Mesothelial cell of epicardium (in vitro differentiated cells): ENCODE data around the gene PEAR1. TPM values are rescaled to one million over a fixed set of nuclear protein-coding genes. Genes with fewer than 3 reads are reported as not detected.

Source experiments
- DNase-seq, 2 experiments: peaks; one replicate each; pipeline ENCODE4 v3.0.0; 2021; ENCODE audit warnings: low spot score in 2 of 2; ENCODE audit not compliant: unreplicated experiment in 2 of 2
- H3K27ac Mint-ChIP-seq: 2 replicates; pipeline ENCODE4 v1.8.0; 2021; ENCODE audit warnings: mixed read lengths
- H3K27me3 Mint-ChIP-seq: 2 replicates; pipeline ENCODE4 v1.8.0; 2021; ENCODE audit warnings: low read depth, mixed read lengths
- H3K36me3 Mint-ChIP-seq: 2 replicates; pipeline ENCODE4 v1.8.0; 2021; ENCODE audit warnings: mixed read lengths
- H3K4me1 Mint-ChIP-seq: 2 replicates; pipeline ENCODE4 v1.8.0; 2021; ENCODE audit warnings: mixed read lengths
- H3K4me3 Mint-ChIP-seq: 2 replicates; pipeline ENCODE4 v1.8.0; 2021; ENCODE audit warnings: mild to moderate bottlenecking, moderate library complexity, mixed read lengths
- H3K9me3 Mint-ChIP-seq: 2 replicates; pipeline ENCODE4 v1.8.0; 2021; ENCODE audit warnings: mixed read lengths
- total RNA-seq: library from RNA; stranded (reverse); gene quantifications from 3 replicates; pipeline ENCODE4 v1.2.1, GENCODE V29; 2021
- TF ChIP-seq, protein P1 (sequence below): fragments of 200-600 bp; sonication (generic); IDR thresholded peaks from one replicate; pipeline ENCODE4 v1.5.0; 2021; ENCODE audit warnings: antibody characterized with exemption; ENCODE audit not compliant: unreplicated experiment

The PEAR1 gene
- total RNA-seq, 1 donor from 2014 or later, result 16.1 TPM

DNA sequence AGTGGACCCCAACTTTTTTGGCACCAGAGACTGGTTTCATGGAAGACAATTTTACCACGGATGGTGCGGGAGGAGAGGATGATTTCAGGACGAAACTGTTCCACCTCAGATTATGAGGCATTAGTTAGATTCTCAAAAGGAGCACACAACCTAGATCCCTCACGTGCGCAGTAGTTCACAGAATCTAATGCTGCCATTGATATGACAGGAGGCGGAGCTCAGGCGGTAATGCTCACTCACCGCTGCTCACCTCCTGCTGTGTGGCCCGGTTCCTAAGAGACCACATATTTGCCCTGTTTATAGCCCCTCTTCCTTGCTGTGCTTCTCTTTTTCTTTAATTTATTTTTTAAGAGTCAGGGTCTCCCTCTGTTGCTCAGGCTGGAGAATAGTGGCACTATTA, 28.3 kb upstream of the PEAR1 start:
- Mint-ChIP-seq H3K9me3 (no peaks in the 10 kb centered on the region), H3K4me3 (no peak overlapping the region), H3K36me3 (no peaks in the 10 kb centered on the region), H3K27ac (no peak overlapping the region), H3K27me3 (peaks cover 29% of the 10 kb centered on the region), H3K4me1 (peaks cover 35% of the 10 kb centered on the region)
- DNase-seq, result no peak
- TF ChIP-seq, protein P1, sequence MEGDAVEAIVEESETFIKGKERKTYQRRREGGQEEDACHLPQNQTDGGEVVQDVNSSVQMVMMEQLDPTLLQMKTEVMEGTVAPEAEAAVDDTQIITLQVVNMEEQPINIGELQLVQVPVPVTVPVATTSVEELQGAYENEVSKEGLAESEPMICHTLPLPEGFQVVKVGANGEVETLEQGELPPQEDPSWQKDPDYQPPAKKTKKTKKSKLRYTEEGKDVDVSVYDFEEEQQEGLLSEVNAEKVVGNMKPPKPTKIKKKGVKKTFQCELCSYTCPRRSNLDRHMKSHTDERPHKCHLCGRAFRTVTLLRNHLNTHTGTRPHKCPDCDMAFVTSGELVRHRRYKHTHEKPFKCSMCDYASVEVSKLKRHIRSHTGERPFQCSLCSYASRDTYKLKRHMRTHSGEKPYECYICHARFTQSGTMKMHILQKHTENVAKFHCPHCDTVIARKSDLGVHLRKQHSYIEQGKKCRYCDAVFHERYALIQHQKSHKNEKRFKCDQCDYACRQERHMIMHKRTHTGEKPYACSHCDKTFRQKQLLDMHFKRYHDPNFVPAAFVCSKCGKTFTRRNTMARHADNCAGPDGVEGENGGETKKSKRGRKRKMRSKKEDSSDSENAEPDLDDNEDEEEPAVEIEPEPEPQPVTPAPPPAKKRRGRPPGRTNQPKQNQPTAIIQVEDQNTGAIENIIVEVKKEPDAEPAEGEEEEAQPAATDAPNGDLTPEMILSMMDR, result no peak

DNA sequence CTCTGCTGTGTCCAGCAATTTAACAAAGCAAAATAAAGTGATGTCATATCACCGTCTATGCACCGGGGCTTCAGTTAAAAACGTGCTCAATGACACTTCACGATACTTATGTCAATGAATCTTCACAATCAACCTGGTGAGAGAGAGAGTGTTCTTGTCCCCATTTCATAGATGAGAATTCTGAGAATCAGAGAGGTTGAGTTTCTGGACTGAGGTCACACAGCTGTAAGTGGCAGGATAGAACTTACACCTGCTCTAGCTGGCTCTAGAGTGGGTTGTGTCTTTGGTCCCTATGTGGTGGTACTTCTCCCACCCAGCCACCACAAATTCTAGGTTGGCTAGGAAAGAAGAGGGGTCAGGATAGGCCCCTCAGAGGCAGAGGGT, 27.7 kb upstream of the PEAR1 start:
- no peak overlapping the region for H3K4me3 Mint-ChIP-seq

DNA sequence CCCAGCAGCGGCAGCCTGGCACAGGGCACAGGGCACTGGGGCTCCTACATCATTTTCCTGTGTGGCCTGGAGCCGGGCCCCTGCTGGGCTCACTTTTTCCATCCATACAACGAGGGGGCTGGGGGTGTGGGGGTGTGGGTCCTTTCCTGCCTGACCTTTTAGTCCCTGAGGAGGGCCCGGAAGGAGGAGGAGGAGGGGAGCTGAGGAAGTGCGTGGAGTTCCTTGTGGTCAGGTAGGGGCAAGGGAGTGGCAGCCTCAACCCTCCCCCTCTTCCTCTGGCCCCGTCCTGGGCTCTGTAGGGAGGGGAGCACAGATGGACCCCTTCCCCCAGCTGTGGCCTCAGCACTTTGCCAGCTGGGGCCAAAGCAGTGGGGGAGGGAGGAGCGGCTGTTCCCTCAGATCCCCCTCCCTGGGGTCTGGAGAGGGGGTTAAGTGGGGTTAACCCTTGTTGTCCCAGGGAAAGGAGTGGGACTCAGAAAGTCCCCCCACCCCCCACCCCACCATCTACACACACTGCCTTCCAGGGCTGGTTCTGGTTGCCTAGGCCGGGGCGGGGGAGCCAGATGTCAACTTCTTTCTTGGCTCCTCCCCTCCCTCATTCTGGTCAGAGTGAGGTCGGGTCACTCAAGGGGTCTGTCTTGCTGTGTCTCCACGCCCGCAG, 27.1 kb upstream of the PEAR1 start:
- H3K9me3 Mint-ChIP-seq, result no peaks in the 10 kb centered on the region

More for the DNA sequence above, 27.7 kb upstream of the PEAR1 start:
- H3K27ac Mint-ChIP-seq, result no peak overlapping the region
- no peaks in the 10 kb centered on the region for H3K9me3 Mint-ChIP-seq
- H3K4me1 Mint-ChIP-seq, result peaks cover 32% of the 10 kb centered on the region
- TF ChIP-seq, protein P1, result no peak
- no peak for DNase-seq
- peaks cover 27% of the 10 kb centered on the region for H3K27me3 Mint-ChIP-seq
- no peaks in the 10 kb centered on the region for H3K36me3 Mint-ChIP-seq

DNA sequence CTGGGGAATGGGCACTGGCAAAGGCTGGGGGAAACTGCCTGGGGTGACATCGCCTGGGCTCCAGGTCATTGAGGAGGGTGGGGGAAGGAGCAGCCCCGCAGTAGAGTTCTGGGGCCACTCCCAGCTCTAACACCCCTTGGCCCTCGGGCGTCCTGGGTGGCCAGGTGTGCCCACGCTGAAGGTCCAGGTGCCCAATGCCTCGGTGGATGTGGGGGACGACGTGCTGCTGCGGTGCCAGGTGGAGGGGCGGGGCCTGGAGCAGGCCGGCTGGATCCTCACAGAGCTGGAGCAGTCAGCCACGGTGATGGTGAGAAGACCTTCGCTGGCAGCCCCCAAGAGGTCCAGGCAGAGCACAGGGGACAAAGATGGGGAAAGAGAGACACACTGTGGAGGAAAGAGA, 25.2 kb upstream of the PEAR1 start:
- Mint-ChIP-seq H3K27me3 (peaks cover 10% of the 10 kb centered on the region), H3K27ac (no peak overlapping the region), H3K9me3 (no peaks in the 10 kb centered on the region), H3K4me3 (no peak overlapping the region), H3K4me1 (peaks cover 17% of the 10 kb centered on the region), H3K36me3 (no peaks in the 10 kb centered on the region)
- no peak for DNase-seq
- TF ChIP-seq, protein P1, result no peak

More for the DNA sequence above, 27.1 kb upstream of the PEAR1 start:
- no peak overlapping the region for H3K27ac Mint-ChIP-seq
- no peaks in the 10 kb centered on the region for H3K36me3 Mint-ChIP-seq
- peaks cover 32% of the 10 kb centered on the region for H3K4me1 Mint-ChIP-seq
- TF ChIP-seq, protein P1, result no peak
- H3K27me3 Mint-ChIP-seq, result peaks cover 23% of the 10 kb centered on the region
- no peak overlapping the region for H3K4me3 Mint-ChIP-seq
- no peak for DNase-seq

DNA sequence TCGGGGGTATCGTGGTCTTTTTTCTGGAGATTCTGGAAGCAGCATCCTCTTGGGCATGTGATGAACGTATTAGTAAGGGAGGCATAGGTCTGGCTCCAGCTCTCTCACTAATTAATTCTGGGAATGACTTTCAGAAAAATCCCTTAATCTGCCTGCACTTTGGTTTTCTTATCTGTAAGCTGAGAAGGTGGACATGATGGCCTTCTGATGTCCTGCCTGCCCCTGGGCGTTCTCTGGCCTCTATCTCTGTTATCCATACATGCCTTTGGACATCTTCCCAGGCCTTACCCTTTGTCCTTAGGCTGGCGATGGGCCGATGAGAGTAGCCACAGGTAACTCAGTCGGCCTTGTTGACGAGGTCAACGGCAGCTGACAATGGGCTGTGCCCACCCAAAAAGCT, 24.1 kb upstream of the PEAR1 start:
- TF ChIP-seq, protein P1, result no peak
- Mint-ChIP-seq H3K36me3 (no peaks in the 10 kb centered on the region), H3K9me3 (no peaks in the 10 kb centered on the region), H3K27me3 (peaks cover 16% of the 10 kb centered on the region), H3K4me1 (peaks cover 8% of the 10 kb centered on the region), H3K4me3 (no peak overlapping the region), H3K27ac (no peak overlapping the region)
- no peak for DNase-seq

DNA sequence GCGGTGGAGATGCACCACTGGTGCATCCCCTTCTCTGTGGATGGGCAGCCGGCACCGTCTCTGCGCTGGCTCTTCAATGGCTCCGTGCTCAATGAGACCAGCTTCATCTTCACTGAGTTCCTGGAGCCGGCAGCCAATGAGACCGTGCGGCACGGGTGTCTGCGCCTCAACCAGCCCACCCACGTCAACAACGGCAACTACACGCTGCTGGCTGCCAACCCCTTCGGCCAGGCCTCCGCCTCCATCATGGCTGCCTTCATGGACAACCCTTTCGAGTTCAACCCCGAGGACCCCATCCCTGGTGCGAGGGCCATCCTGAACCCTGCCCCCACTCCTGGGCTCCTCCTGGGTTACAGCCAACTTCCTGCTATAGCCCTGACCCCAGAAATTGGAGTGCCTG, 19.9 kb upstream of the PEAR1 start:
- Mint-ChIP-seq H3K4me3 (no peak overlapping the region), H3K27me3 (peaks cover 40% of the 10 kb centered on the region), H3K9me3 (no peaks in the 10 kb centered on the region), H3K36me3 (no peaks in the 10 kb centered on the region), H3K27ac (no peak overlapping the region), H3K4me1 (no peaks in the 10 kb centered on the region)
- DNase-seq, result no peak
- TF ChIP-seq, protein P1, result no peak
